Islet precursor cell (in vitro differentiated cells): ENCODE measurements around the gene G3BP2.

ENCODE experiments used
- DNase-seq: peaks from one replicate; pipeline ENCODE4 v3.0.0-alpha.2; 2018

The G3BP2 gene

DNA sequence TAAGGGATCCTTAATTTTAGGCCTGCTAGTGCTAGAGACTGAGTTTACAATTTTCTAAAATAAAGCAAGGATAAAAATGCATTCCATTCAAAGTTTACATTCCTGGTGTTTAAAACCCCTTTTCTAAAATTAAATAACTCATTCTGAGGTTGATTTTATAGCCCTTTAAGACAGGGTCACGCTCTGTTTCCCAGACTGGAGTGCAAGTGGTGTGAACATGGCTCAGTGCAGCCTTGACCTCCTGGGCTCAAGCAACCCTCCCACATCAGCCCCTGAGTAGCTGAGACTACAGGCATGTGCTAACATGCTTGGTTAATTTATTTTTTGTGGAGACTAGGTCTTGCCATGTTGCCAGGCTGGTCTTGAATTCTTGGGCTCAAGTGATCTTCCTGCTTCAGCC, 36.0 kb downstream of the G3BP2 start:
- no peak for DNase-seq

DNA sequence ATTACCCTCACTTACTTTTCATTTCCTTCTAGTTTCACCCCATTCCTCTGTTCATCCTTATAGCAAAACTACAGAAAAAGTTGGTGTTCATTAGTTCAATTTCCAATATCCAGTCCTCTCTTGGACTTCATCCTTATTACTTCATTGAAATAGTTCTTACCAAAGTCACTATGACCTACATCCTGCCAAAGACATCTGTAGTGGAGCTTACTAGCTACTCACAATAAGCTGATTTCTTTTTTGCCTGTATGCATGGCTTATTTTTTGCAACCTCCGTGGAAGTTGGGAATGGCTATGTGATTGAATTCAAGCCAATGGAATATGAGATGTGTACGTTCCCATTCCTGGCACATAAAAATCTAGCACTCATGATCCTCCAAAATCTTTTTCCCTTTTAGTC, 38.3 kb downstream of the G3BP2 start:
- DNase-seq: no peak

DNA sequence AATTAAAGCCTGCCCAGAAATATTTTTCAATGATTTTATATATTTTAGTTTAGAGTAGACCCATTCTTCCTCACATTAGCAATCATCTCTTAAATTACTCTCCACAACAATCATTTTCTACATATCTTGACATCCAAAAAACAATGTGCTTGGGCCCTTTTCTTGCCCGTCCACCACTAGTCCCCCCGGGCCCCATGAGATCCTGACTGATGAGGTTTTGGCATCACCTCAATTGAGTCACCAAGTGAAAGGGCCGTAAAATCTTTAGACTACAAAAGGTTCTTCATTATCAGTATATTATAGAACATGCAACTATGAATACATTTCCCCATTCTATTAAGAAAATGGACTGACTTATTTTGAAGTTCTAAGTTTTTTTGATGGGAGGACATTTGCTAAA, 38.9 kb downstream of the G3BP2 start:
- DNase-seq: no peak

DNA sequence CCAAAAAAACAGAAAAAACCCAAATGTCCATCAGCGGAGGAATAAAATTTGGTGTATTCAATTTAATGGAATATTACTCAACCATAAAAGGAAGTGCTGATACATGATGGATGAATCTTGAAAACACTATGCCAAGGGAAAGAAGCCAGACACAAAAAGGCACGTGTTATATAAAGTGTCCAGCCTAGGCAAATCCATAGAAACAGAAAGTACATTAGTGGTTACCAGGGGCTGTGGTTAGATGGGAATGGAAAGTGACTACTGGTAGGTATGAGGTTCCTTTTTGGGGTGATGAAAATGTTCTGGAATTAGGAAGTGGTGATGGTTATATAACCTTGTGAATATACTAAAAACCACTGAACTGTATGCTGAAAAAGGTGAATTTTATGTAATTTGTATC, 39.4 kb downstream of the G3BP2 start:
- DNase-seq: no peak

DNA sequence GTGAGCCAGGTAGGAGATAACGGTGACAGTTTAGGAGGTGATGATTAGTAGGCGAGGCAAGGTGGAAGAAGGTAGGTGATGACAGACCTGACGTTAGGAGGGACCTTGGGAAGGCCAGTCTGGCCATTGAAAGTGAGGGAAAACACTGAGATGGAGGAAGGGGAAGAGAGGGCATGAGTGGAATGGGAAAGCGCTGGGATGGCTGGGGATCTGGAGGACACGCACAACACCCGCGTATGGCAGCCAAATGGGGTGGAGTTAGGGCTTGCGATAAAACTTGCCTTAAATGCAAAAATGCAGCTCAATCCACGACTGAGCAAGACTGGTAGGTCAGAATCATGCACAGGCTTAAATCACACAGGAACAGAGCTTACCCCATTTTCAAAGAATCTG, 42.3 kb downstream of the G3BP2 start:
- DNase-seq: no peak

DNA sequence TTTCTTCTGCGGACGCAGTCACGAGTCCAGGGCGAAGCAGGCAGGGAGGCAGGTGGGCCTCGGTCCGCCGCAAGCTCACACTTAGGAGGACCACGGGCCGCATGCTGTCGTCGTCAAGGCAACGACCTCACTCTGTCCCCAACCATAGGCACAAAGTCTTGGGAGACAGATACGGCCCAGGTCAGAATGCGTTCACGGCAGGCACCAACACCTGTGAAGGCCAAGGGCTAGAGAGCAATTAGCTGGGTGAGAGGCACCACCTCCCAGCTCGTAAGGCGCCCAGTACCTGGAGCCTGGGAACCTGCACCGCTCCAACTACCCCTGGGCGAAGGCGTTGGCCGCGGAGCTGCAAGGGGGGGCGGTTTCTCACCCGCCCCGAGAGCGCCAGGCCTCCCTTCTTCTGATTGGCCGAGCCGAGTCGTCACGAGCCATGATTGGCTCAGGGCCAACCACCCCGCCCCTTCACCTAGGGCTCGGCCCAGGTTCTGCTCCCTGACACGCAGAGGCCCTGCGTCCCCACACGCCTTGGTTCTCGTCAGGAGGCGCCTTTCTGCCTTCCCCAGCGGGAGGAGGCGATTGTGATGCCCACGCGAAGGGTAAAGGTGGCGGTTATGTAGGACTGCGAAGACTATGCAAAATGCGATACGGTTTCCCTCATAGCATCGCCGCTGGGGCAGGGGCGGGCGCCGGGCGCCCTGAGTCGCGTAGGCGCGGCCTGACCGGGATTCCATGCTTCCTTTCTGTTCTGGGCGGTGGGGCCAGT, 42.9 kb downstream of the G3BP2 start, which contains the start of gene CDKL2:
Gene CDKL2 (minus strand): TSS at position 355 of the 763 bp plus-strand sequence. CDS start 4,540 bp downstream, outside the sequence.
- DNase-seq: peak; percentile 93

DNA sequence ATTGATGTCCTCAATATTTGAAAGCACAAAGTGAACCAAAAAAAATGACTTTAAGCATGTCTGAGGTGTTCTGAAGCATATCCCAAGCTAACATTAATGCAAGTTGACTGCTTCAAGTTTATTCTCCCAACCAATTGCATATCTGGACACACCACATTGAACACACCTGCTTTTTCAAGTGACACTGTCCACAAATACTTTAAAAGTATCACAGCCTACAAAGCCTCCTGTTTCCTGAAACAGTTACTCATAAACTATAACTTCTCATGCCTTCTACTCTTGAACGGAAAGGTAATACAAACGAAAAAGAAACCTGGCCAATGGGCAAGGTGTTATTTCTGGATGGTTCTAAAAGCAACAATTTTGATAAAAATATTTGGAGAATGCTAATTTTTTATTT, 44.0 kb downstream of the G3BP2 start:
- DNase-seq: no peak

DNA sequence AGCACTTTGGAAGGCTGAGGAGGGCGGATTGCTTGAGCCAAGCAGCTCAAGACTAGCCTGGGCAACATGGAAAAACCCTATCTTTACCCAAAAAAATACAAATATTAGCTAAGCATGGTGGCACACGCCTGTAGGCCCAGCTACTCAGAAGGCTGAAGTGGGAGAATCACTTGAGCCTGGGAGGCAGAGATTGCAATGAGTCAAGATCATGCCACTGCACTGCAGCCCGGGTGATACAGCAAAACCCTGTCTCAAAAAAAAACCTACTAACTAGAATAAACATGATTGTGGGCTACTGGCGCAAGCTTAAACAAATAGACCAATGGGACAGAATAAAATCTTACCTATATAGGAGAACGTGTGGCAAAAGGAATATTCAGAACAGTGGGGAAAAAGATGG, 50.2 kb downstream of the G3BP2 start:
- DNase-seq: no peak

DNA sequence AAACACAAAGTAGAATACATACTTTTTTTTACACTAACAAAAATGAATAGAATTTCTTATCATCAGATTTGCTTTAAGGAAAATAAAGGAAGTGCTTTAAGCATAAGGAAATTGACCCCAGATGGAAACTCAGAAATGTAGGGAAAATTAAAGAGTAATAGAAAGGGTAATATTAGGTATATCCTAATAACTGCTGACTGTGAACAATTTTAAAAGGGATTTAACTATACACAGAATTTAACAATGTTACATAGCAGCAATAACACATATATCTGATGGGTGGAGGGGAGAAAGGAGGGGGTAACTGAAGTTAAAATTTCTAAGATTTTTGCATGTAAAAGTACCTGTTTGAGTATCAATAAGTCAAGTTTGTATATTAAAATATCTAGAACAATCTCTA, 51.5 kb downstream of the G3BP2 start:
- DNase-seq: no peak

DNA sequence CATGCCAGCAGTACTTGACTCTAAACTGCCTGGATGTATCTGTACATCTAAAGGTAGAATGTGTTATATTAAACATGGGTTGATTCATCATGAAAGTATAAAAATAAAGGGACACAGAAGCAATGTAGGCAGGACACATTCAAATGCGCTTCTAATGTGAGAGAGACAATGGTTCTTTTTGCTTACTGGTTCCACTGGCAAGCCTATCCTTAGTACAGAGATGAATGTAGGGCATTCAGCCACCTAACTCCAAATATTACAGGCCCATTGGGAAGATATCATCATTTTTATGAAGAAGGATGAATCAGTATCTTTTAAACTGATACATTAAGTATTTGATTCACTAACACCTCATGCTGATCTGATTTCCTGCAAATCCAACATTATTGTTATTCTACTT, 60.9 kb downstream of the G3BP2 start:
- DNase-seq: no peak

DNA sequence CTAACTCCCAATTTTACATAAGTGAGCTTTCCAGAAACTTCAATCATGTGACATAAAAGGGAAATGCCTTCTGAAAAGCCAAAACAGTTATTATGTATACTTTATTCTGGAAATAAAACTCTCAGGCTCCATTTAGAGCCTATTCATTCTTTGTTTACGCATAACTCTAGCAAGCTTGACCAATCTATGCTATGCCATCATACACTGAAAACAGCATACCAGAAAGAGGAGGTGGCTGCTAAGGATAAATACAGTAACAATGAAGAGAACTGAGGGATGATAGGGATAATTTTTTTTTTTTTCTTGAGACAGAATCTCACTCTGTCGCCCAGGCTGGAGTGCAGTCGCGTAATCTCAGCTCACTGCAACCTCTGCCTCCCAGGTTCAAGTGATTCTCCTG, 67.3 kb downstream of the G3BP2 start:
- DNase-seq: no peak

DNA sequence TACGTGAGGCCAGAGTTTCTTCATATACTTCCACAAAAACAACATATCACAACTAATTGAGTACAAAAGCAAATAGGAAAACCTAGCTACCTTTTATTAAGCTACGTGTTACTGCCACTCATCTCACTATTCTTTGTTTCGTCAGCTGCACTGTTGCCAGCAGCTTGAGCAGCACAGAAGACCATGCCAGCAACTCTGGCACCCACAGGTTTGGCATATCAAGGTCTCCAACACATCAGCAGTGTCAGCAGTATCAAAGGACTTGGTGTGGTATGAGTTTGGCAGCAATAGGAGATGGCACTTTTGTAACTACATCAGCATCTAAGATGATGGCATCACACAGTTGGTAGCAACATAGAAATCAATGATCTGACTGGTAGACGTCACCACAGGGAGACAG, 73.6 kb downstream of the G3BP2 start:
- DNase-seq: no peak

DNA sequence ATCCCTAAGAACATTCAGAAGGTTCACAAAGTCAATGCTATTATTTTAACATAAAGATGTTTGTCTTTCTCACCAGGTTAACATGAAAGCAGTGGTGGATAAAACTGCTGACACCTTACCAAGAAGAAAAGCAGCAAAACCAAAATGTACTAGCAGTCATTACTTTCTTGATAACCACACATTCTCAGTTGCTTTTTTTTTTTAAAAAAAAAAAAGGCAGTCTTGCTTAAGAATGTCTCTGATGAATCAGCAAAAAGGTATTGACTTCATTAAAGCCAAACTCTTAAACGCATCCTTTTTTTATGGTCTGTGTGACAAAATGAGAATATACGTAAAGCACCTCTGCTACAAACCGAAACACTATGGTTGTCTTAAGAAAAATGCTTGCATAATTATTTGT, 74.8 kb downstream of the G3BP2 start:
- no peak for DNase-seq

DNA sequence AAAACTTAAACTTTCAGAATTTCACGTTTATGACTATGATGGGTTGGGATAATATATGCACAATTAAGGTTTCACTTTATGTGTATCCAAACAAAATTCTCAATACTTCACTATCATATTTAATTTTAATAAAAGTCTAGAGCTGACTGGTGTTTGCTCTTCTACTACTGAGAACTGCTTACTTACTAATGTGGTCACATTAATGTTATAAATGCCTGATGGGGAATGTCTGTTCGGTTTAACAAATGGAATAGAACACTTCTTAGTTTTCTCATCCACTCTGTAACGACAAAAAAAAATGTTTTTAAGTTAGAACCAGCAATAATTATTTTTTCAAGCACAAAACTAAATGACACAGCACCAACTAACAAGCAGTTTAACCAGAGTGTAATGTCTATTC, 77.2 kb downstream of the G3BP2 start:
- no peak for DNase-seq

DNA sequence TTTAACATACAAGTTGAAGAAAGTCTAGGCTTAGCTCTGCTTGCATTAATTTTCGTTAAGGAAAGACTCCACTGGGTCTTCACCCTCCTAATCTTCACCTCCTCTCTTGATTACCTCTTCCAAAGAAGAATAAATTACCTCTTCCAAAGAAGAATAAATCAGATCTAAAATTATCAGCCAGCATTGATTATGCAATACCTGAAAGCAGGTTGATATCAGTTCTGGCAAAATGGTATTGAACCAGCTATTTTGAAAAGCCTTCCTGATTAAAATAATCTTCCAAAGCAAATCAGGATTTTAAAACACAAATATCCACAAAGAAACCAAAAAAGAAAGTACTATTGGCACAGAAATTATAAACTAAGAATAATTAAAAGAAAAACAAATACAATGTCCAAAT, 79.8 kb downstream of the G3BP2 start:
- DNase-seq: no peak
